C4-2B (cell line): ENCODE data around the gene CYP2B6.
"Not testable (repeated sequence)": the region's sequence is repeated elsewhere in the genome, so short reads cannot be mapped to it uniquely, and the experiment has no call there.

ENCODE experiments used
- H3K27ac ChIP-seq: fragments of 450-650 bp; 2 replicates; pipeline ENCODE4 v1.5.1; 2017
- CTCF ChIP-seq: fragments of 450-650 bp; conservative IDR thresholded peaks from 2 replicates; pipeline ENCODE4 v1.5.1; 2017; ENCODE audit warnings: mild to moderate bottlenecking
- ZFX ChIP-seq: fragments of 450-650 bp; IDR thresholded peaks from 2 replicates; pipeline ENCODE4 v1.6.1; 2017

The CYP2B6 gene

GRCh38 chr19:41000310-41000737, 9.2 kb downstream of the CYP2B6 start:
- no peak overlapping the region for H3K27ac ChIP-seq

DNA sequence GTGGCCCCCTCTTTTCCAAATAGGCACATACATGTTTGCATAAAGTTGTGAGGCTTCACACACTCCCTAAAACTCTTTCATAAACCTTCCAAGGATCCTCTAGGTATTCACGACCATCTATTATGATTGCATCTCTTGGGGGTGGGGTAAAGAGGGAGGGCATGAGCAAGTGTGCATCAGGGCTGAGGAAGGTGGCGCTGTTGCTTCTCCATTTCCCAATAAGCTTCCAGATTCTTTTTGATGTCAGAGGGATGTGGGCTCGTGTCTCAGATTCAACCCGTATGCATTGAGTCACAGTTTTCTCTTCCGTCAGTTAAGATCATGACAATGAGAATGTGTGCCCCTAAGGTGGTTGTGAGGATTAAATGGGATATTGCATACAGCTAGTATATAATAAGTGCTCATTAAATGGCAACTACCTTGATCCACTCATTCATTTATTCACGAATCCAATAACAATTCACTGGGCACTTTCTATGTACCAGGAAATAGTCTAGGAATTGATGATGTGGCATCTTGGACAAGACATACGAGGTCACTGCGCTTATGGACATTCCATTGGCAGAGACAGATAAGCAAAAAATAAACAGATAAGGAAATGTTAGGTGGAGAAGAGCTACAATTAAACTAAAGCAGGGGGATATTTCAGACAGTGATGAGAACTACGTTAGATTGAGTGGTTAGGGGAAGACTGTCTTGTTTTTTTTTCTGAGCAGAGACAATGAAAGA, 10.3 kb downstream of the CYP2B6 start:
- TF ChIP-seq CTCF (no peak), ZFX (no peak)
- H3K27ac ChIP-seq, result no peak overlapping the region

More at GRCh38 chr19:41000310-41000737, 9.2 kb downstream of the CYP2B6 start:
- TF ChIP-seq CTCF, result no peak
- no peak for TF ChIP-seq ZFX

DNA sequence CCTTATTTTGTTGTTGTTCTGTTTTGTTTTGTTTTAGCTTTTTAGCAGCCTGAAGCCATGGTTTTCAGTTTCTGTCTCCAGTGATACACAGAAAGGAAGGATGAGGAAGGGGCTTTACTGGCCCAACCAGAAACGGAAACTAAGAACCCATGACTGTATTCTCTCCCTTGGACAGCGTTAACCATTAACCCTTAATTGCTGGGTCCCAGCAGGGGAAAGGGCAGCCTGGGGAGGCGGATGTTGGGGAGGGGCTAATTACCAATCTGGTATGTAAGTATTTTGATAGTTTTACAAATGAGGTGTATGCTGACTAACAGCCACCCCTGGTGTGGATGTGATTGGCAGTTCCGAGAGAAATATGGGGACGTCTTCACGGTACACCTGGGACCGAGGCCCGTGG, 12.6 kb downstream of the CYP2B6 start:
- H3K27ac ChIP-seq, result not testable (repeated sequence)

GRCh38 chr19:41009700-41010235, 18.7 kb downstream of the CYP2B6 start:
- H3K27ac ChIP-seq, result no peak overlapping the region
- TF ChIP-seq ZFX (no peak), CTCF (no peak)

GRCh38 chr19:41013359-41013758, 22.3 kb downstream of the CYP2B6 start:
- H3K27ac ChIP-seq, result no peak overlapping the region
- TF ChIP-seq ZFX (no peak), CTCF (no peak)

DNA sequence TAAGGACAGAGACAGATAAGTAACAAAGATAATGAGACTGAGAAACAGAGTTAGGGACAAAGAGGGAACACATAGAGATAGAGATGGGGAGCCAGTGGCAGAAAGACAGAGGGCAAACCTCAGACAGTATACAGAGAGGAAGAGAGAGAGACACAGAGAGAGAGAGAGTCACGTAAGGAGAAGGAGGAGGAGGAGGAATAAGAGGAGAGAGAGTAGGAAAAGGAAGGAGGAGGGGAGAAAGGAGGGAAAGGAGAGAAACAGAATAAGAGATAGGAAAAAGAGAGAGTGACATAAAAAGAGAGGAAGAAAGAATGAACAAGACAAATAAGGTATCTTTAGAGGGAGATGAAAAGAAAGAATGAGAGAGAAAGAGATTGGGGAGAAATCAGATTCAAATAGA, 23.6 kb downstream of the CYP2B6 start:
- no peak overlapping the region for H3K27ac ChIP-seq

GRCh38 chr19:41016488-41017071, 25.5 kb downstream of the CYP2B6 start:
- TF ChIP-seq ZFX (no peak), CTCF (no peak)
- no peak overlapping the region for H3K27ac ChIP-seq

More for the DNA sequence above, 23.6 kb downstream of the CYP2B6 start:
- TF ChIP-seq ZFX (no peak), CTCF (no peak)
